Vagina (tissue), 2 donors: ENCODE results near the gene IL17RA. TPM values are rescaled to one million over a fixed set of nuclear protein-coding genes. Genes with fewer than 3 reads are reported as not detected.

ENCODE experiments used
- DNase-seq, 2 donors: peaks; one replicate each; pipeline ENCODE4 v3.0.0-alpha.2; 2017; ENCODE audit errors: extremely low spot score in 2 of 2
- H3K27ac ChIP-seq: fragments of 200-600 bp; sonication (generic); one replicate; pipeline ENCODE4 v1.5.1; 2019
- H3K27me3 ChIP-seq: fragments of 200-600 bp; sonication (generic); one replicate; pipeline ENCODE4 v1.5.1; 2019
- H3K36me3 ChIP-seq, 2 donors: fragments of 200-600 bp; sonication (generic); one replicate each; pipeline ENCODE4 v1.5.1; 2017 to 2019
- H3K4me1 ChIP-seq: fragments of 200-600 bp; sonication (generic); one replicate; pipeline ENCODE4 v1.5.1; 2019
- H3K4me3 ChIP-seq, 2 donors: fragments of 200-600 bp; sonication (generic); 1 replicate in 1 of 2; 2 replicates in 1 of 2; pipeline ENCODE4 v1.5.1; 2016 to 2019
- H3K9me3 ChIP-seq: fragments of 200-600 bp; sonication (generic); one replicate; pipeline ENCODE4 v1.5.1; 2019
- POLR2A ChIP-seq, 2 donors: fragments of 450-650 bp; IDR thresholded peaks; one replicate each; pipeline ENCODE4 v1.6.1; 2017; ENCODE audit warnings: antibody characterized with exemption in 2 of 2, mild to moderate bottlenecking in 2 of 2, moderate library complexity in 2 of 2
- POLR2AphosphoS5 ChIP-seq, 2 donors: sonication (generic); formaldehyde crosslinking; IDR thresholded peaks; one replicate each; pipeline ENCODE4 v1.9.0; 2017; ENCODE audit warnings: antibody characterized with exemption in 2 of 2, mild to moderate bottlenecking in 2 of 2, low read depth in 1 of 2; ENCODE audit not compliant: insufficient read depth in 1 of 2
- intact Hi-C: fragments of 100-400 bp; cut with DNase I; formaldehyde crosslinking; loops from one replicate; pipeline ENCODE4 v1.15.1; 2023
- total RNA-seq: library from RNA; depleted of rRNA; stranded (reverse); fragments of >200 nt; gene quantifications from one replicate; pipeline ENCODE4 v1.2.3, GENCODE V29; 2016
- TF ChIP-seq, protein P1 (sequence below), 3 experiments: fragments of 450-650 bp in 2 of 3; fragments of 200-600 bp in 1 of 3; sonication (generic) in 1 of 3; IDR thresholded peaks; one replicate each; pipeline ENCODE4 v1.5.1; 2017 to 2019; ENCODE audit warnings: antibody characterized with exemption in 3 of 3, mild to moderate bottlenecking in 2 of 3, moderate library complexity in 2 of 3

IL17RA gene
- total RNA-seq, 1 donor from 2014 or later = 13.3 TPM

DNA sequence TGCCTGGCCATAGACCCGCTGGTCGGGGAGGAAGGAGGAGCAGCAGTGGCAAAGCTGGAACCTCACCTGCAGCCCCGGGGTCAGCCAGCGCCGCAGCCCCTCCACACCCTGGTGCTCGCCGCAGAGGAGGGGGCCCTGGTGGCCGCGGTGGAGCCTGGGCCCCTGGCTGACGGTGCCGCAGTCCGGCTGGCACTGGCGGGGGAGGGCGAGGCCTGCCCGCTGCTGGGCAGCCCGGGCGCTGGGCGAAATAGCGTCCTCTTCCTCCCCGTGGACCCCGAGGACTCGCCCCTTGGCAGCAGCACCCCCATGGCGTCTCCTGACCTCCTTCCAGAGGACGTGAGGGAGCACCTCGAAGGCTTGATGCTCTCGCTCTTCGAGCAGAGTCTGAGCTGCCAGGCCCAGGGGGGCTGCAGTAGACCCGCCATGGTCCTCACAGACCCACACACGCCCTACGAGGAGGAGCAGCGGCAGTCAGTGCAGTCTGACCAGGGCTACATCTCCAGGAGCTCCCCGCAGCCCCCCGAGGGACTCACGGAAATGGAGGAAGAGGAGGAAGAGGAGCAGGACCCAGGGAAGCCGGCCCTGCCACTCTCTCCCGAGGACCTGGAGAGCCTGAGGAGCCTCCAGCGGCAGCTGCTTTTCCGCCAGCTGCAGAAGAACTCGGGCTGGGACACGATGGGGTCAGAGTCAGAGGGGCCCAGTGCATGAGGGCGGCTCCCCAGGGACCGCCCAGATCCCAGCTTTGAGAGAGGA, 24.5 kb downstream of the IL17RA start:
- H3K4me3 ChIP-seq = no peak overlapping the region
- TF ChIP-seq, protein P1, sequence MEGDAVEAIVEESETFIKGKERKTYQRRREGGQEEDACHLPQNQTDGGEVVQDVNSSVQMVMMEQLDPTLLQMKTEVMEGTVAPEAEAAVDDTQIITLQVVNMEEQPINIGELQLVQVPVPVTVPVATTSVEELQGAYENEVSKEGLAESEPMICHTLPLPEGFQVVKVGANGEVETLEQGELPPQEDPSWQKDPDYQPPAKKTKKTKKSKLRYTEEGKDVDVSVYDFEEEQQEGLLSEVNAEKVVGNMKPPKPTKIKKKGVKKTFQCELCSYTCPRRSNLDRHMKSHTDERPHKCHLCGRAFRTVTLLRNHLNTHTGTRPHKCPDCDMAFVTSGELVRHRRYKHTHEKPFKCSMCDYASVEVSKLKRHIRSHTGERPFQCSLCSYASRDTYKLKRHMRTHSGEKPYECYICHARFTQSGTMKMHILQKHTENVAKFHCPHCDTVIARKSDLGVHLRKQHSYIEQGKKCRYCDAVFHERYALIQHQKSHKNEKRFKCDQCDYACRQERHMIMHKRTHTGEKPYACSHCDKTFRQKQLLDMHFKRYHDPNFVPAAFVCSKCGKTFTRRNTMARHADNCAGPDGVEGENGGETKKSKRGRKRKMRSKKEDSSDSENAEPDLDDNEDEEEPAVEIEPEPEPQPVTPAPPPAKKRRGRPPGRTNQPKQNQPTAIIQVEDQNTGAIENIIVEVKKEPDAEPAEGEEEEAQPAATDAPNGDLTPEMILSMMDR (IDR thresholded peaks at IDR 0.05) = no peak
- TF ChIP-seq POLR2A (IDR thresholded peaks at IDR 0.05) = no peak
- TF ChIP-seq POLR2AphosphoS5 (IDR thresholded peaks at IDR 0.05; ENCODE audit: insufficient read depth in 1 of 2, low read depth in 1 of 2) = no peak
- H3K9me3 ChIP-seq = no peaks in the 10 kb centered on the region
- H3K4me1 ChIP-seq = no peaks in the 10 kb centered on the region
- intact Hi-C loops = no loop called here
- no peaks in the 10 kb centered on the region for H3K27me3 ChIP-seq
- DNase-seq = no peak
- peaks cover 0 to 47% of the 10 kb centered on the region in 2 donors for H3K36me3 ChIP-seq
- no peak overlapping the region for H3K27ac ChIP-seq

DNA sequence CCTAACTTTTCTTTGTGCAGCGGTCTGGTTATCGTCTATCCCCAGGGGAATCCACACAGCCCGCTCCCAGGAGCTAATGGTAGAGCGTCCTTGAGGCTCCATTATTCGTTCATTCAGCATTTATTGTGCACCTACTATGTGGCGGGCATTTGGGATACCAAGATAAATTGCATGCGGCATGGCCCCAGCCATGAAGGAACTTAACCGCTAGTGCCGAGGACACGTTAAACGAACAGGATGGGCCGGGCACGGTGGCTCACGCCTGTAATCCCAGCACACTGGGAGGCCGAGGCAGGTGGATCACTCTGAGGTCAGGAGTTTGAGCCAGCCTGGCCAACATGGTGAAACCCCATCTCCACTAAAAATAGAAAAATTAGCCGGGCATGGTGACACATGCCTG, 25.2 kb downstream of the IL17RA start:
- intact Hi-C loops = no loop called here
- TF ChIP-seq, protein P1 (IDR thresholded peaks at IDR 0.05) = no peak
- no peak for TF ChIP-seq POLR2A (IDR thresholded peaks at IDR 0.05)
- no peak for TF ChIP-seq POLR2AphosphoS5 (IDR thresholded peaks at IDR 0.05; ENCODE audit: insufficient read depth in 1 of 2, low read depth in 1 of 2)
- Histone ChIP-seq H3K4me1 (no peaks in the 10 kb centered on the region), H3K27ac (no peak overlapping the region), H3K27me3 (no peaks in the 10 kb centered on the region), H3K9me3 (no peaks in the 10 kb centered on the region), H3K4me3 (no peak overlapping the region), H3K36me3 (peaks cover 0 to 40% of the 10 kb centered on the region in 2 donors)
- DNase-seq = no peak

DNA sequence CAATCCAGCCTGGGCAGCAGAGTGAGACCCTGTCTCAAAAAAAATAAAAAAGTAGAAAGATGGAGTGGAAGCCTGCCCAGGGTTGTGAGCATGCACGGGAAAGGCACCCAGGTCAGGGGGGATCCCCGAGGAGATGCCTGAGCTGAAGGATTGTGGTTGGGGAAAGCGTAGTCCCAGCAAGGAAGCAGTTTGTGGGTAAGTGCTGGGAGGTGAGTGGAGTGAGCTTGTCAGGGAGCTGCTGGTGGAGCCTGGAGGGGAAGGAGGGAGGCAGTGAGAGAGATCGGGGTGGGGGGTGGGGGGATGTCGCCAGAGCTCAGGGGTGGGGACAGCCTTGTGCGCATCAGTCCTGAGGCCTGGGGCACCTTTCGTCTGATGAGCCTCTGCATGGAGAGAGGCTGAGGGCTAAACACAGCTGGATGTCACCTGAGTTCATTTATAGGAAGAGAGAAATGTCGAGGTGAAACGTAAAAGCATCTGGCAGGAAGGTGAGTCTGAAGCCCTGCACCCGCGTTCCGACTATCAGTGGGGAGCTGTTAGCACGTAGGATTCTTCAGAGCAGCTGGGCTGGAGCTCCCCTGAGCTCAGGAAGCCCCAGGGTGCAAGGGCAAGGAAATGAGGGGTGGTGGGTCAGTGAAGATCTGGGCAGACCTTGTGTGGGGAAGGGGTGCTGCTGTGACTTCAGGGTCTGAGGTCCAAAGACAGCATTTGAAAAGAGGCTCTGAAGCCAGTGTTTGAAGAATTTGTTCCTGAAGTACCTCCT, 26.2 kb downstream of the IL17RA start:
- no peaks in the 10 kb centered on the region for H3K4me1 ChIP-seq
- intact Hi-C loops = no loop called here
- no peak for TF ChIP-seq POLR2A (IDR thresholded peaks at IDR 0.05)
- TF ChIP-seq, protein P1 (IDR thresholded peaks at IDR 0.05) = no peak
- TF ChIP-seq POLR2AphosphoS5 (IDR thresholded peaks at IDR 0.05; ENCODE audit: insufficient read depth in 1 of 2, low read depth in 1 of 2) = no peak
- no peak overlapping the region for H3K27ac ChIP-seq
- H3K9me3 ChIP-seq = no peaks in the 10 kb centered on the region
- H3K36me3 ChIP-seq = peaks cover 0 to 31% of the 10 kb centered on the region in 2 donors
- no peak for DNase-seq
- no peaks in the 10 kb centered on the region for H3K27me3 ChIP-seq
- H3K4me3 ChIP-seq = no peak overlapping the region

DNA sequence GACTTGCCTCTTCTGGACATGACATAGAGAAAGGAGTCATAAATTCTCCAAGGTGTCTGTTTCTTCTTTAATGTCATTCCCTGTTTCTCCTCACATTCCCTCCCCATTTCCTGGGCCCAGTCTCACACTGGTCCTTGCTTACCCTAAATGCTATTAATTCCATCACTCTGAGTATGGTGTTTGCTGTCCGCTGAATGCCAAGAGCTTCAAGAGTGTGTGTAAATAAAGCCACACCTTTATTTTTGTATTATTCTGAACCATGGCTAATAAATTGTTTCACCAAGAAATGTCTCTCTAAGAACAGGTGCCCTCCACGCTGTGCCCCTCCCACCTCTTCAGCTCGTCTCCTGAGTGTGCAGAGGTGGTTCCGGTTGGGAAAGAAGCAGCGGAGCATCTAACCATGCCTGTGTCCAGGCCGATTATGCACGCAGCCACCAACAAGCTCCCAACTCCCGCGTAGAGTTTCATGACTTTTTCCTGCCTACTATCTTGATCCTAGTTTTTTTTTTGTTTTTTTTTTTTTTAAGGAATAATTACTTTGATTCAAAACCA, 27.8 kb downstream of the IL17RA start:
- no peak for TF ChIP-seq POLR2A (IDR thresholded peaks at IDR 0.05)
- TF ChIP-seq, protein P1 (IDR thresholded peaks at IDR 0.05) = no peak
- no peak for TF ChIP-seq POLR2AphosphoS5 (IDR thresholded peaks at IDR 0.05; ENCODE audit: insufficient read depth in 1 of 2, low read depth in 1 of 2)
- H3K27me3 ChIP-seq = no peaks in the 10 kb centered on the region
- no peaks in the 10 kb centered on the region for H3K4me1 ChIP-seq
- no peak for DNase-seq
- H3K4me3 ChIP-seq = no peak overlapping the region
- no peaks in the 10 kb centered on the region for H3K9me3 ChIP-seq
- H3K27ac ChIP-seq = no peak overlapping the region
- intact Hi-C loops = no loop called here
- H3K36me3 ChIP-seq = peaks cover 0 to 21% of the 10 kb centered on the region in 2 donors
